Glutamatergic neuron (in vitro differentiated cells): ENCODE data around the gene SNTB2. TPM values are rescaled to one million over a fixed set of nuclear protein-coding genes. Genes with fewer than 3 reads are reported as not detected.

Experiments
- DNase-seq: peaks from one replicate; pipeline ENCODE4 v3.0.0; 2022
- H3K27ac Mint-ChIP-seq: one replicate; pipeline ENCODE4 v1.8.0; 2020; ENCODE audit warnings: mild to moderate bottlenecking, mixed read lengths, inconsistent platforms; ENCODE audit not compliant: unreplicated experiment
- H3K27me3 Mint-ChIP-seq: one replicate; pipeline ENCODE4 v1.8.0; 2020; ENCODE audit warnings: mild to moderate bottlenecking, moderate library complexity, mixed read lengths, inconsistent platforms; ENCODE audit not compliant: unreplicated experiment
- H3K36me3 Mint-ChIP-seq: one replicate; pipeline ENCODE4 v1.8.0; 2020; ENCODE audit warnings: mild to moderate bottlenecking, mixed read lengths, inconsistent platforms; ENCODE audit not compliant: unreplicated experiment
- H3K4me1 Mint-ChIP-seq: one replicate; pipeline ENCODE4 v1.8.0; 2020; ENCODE audit warnings: mild to moderate bottlenecking, low read depth, mixed read lengths, inconsistent platforms; ENCODE audit not compliant: unreplicated experiment
- H3K4me3 Mint-ChIP-seq: one replicate; pipeline ENCODE4 v1.8.0; 2020; ENCODE audit warnings: mild to moderate bottlenecking, mixed read lengths, inconsistent platforms; ENCODE audit not compliant: unreplicated experiment
- H3K9me3 Mint-ChIP-seq: one replicate; pipeline ENCODE4 v1.8.0; 2020; ENCODE audit warnings: mild to moderate bottlenecking, moderate library complexity, mixed read lengths, inconsistent platforms; ENCODE audit not compliant: unreplicated experiment
- total RNA-seq: library from RNA; stranded (reverse); fragmentation: NEBNext Ultra II Directional; extraction: Animal tissue kit (Norgen Biotek cat#: 25700); gene quantifications from one replicate; pipeline ENCODE4 v1.2.1, GENCODE V29; 2021; ENCODE audit not compliant: unreplicated experiment
- TF ChIP-seq, protein P1 (sequence below): fragments of 200-600 bp; sonication (generic); IDR thresholded peaks from one replicate; pipeline ENCODE4 v1.5.0; 2021; ENCODE audit not compliant: partially characterized antibody, unreplicated experiment

Gene SNTB2
- total RNA-seq, 1 donor from 2014 or later: 26.8 TPM

DNA sequence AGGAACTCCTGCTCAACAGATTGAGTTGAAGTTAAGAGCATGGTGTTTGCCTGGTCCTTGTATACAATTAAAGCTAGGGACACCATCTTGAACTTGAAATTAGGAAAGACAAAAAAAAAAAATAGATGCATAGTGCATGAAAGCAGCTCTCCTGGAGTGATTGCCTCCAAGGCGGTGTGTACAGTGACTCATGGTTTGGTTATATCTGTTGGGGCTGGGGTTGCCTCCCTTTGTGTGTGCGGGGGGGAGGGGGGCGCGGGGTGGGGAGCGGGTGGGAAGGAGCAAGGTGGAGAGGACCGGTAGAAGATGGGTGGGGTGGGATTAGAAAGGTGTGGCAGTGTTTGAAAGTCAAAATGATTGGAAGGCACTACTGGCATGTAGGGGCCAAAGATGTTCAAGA, 161.3 kb downstream of the SNTB2 start:
- Mint-ChIP-seq H3K27ac (no peak overlapping the region), H3K4me1 (peaks cover 2% of the 10 kb centered on the region), H3K9me3 (no peaks in the 10 kb centered on the region), H3K27me3 (peaks cover 1% of the 10 kb centered on the region), H3K36me3 (no peaks in the 10 kb centered on the region), H3K4me3 (no peak overlapping the region)
- no peak for DNase-seq
- TF ChIP-seq, protein P1, sequence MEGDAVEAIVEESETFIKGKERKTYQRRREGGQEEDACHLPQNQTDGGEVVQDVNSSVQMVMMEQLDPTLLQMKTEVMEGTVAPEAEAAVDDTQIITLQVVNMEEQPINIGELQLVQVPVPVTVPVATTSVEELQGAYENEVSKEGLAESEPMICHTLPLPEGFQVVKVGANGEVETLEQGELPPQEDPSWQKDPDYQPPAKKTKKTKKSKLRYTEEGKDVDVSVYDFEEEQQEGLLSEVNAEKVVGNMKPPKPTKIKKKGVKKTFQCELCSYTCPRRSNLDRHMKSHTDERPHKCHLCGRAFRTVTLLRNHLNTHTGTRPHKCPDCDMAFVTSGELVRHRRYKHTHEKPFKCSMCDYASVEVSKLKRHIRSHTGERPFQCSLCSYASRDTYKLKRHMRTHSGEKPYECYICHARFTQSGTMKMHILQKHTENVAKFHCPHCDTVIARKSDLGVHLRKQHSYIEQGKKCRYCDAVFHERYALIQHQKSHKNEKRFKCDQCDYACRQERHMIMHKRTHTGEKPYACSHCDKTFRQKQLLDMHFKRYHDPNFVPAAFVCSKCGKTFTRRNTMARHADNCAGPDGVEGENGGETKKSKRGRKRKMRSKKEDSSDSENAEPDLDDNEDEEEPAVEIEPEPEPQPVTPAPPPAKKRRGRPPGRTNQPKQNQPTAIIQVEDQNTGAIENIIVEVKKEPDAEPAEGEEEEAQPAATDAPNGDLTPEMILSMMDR: no peak

DNA sequence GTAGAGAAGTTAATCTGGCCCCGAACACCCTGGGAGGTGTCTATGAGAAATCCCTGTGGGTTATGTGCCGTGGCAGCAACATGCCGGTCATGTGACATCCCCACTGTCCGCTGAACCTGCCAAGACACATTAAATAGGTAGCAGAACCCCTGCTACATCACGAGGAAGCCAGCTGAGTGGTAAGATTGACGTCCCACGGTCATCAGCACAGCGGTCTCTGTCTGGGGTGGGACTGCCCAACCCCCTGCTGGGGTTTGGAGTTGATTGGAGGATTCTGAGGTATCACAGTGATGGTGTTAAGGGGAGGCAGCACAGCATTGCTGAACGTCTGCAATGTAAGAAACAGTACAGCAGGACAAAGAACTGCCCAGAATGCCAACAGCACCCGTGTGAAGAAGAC, 162.6 kb downstream of the SNTB2 start:
- H3K9me3 Mint-ChIP-seq: no peaks in the 10 kb centered on the region
- H3K27me3 Mint-ChIP-seq: peaks cover 1% of the 10 kb centered on the region
- TF ChIP-seq, protein P1: no peak
- DNase-seq: no peak
- H3K4me3 Mint-ChIP-seq: no peak overlapping the region
- H3K4me1 Mint-ChIP-seq: peaks cover 2% of the 10 kb centered on the region
- no peak overlapping the region for H3K27ac Mint-ChIP-seq
- H3K36me3 Mint-ChIP-seq: no peaks in the 10 kb centered on the region

DNA sequence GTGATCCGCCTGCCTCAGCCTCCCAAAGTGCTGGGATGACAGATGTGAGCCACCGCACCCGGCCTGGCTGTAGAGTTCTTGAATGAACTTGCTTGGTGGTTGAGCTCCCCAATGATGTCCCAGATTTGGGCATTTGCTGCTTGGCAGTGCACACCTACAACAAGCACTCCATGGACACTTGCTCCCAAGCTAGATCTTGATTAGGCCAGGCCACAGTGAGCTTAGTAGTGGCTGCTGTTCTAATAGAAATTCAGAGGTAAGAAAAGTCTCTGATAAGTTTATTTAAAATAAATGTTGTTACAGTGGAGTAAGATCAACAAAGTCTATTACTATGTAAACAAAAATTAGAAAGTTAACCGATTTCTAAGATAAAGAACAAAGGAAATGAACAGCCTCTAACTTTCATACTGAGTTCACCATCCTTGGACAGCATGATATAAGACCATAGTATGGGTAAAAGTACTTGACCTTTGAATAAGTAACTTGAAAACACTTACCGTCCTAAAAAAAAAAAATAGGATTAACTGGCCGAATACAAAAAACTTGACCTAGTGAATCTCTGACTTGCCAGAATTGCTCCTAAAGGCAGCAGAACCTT, 163.7 kb downstream of the SNTB2 start:
- Mint-ChIP-seq H3K4me3 (no peak overlapping the region), H3K27ac (no peak overlapping the region), H3K36me3 (no peaks in the 10 kb centered on the region), H3K9me3 (no peaks in the 10 kb centered on the region), H3K27me3 (no peaks in the 10 kb centered on the region), H3K4me1 (peaks cover 2% of the 10 kb centered on the region)
- no peak for DNase-seq
- TF ChIP-seq, protein P1: no peak

DNA sequence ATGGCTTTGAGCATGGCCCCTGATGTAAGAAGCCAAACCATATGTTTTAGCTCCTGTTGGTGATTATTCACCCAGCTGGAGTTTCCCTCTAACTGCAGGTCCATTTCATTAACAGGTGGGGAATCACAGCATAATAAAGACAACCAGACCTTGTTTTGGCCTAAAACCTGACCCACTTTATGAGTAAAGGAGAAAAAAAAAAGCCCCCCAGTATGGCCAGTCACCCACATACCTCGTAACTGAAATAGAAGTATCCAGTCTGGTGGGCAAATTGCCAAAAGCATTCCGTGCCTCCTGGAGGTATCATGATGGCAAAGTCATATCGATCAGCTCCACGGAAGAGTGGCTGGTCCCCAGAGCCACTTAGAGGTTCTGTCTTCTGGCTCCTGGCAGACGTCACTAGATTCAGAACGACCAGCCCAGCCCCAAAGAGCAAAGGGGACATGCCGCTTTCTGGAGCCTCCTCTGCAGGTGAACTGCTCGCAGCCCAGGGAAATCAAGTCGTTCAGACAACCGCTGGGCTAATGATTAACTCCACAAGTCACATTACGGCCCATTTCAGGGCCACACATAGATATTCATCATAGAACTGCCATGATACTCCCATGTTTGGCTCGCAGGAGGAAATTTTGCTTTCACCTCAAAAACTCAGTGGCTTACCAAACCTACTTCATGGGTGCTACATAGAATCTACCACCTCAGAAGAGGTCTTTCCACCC, 164.5 kb downstream of the SNTB2 start, which contains the start of gene TMED6:
Gene TMED6 (minus strand): TSS at position 478 of the 719 bp plus-strand sequence. CDS start 33 bp downstream, at position 445.
- Mint-ChIP-seq H3K4me3 (no peak within 1 kb of the TSS), H3K27me3 (no peaks in the 10 kb centered on the region), H3K36me3 (no peaks in the 10 kb centered on the region), H3K9me3 (no peaks in the 10 kb centered on the region), H3K4me1 (peaks cover 2% of the 10 kb centered on the region), H3K27ac (peak within 1 kb of the TSS; percentile 53)
- DNase-seq: no peak
- TF ChIP-seq, protein P1: no peak

Other genes starting within 250 kb of the SNTB2 start
- gene HAS3, start 81.5 kb upstream of the SNTB2 start, total RNA-seq: 0.42 TPM
- 116 TPM for gene CHTF8, start 54.6 kb upstream of the SNTB2 start, total RNA-seq
- 70.7 TPM for gene UTP4, start 54.5 kb upstream of the SNTB2 start, total RNA-seq
- gene VPS4A, start 124.2 kb downstream of the SNTB2 start, total RNA-seq: 38.9 TPM
- 12.0 TPM for gene PDF, start 143.4 kb downstream of the SNTB2 start, total RNA-seq
- gene COG8, start 152.4 kb downstream of the SNTB2 start, total RNA-seq: 51.2 TPM
- gene NIP7, start 152.6 kb downstream of the SNTB2 start, total RNA-seq: 19.6 TPM
- not detected for gene TMED6, start 164.6 kb downstream of the SNTB2 start, total RNA-seq
- gene TERF2, start 198.8 kb downstream of the SNTB2 start, total RNA-seq: 31.8 TPM
- gene CYB5B, start 237.5 kb downstream of the SNTB2 start, total RNA-seq: 124 TPM